ENCODE results near the gene ARHGEF28.

Gene ARHGEF28

DNA sequence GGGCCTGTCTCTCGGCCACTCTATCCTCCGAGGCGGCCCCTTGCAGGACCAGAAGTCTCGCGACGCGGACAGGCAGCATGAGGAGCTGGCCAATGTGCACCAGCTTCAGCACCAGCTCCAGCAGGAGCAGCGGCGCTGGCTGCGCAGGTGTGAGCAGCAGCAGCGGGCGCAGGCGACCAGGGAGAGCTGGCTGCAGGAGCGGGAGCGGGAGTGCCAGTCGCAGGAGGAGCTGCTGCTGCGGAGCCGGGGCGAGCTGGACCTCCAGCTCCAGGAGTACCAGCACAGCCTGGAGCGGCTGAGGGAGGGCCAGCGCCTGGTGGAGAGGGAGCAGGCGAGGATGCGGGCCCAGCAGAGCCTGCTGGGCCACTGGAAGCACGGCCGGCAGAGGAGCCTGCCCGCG is 283.5 kb downstream of the ARHGEF28 start:
- peaks cover 13% of the 10 kb centered on the region for H3F3A ChIP-seq (ENCODE audit: insufficient read depth, low read length)
- TF ChIP-seq EZH2phosphoT487 (IDR thresholded peaks at IDR 0.05; ENCODE audit: low read length) = no peak
- H3K4me3 ChIP-seq (ENCODE audit: low read length) = no peak overlapping the region
- no peak overlapping the region for H3K27ac ChIP-seq (ENCODE audit: low read length)
- peaks cover 36% of the 10 kb centered on the region for H3K4me1 ChIP-seq (ENCODE audit: low read length)
- H3K4me2 ChIP-seq (ENCODE audit: low read depth, low read length) = no peak overlapping the region
- no peaks in the 10 kb centered on the region for H3K9me2 ChIP-seq (replicated peaks; ENCODE audit: insufficient read depth, low read length)
- no peaks in the 10 kb centered on the region for H4K20me1 ChIP-seq (ENCODE audit: insufficient read depth, low read length)
- H3K79me2 ChIP-seq (ENCODE audit: low read length) = no peaks in the 10 kb centered on the region
- no peak for DNase-seq
- H3K9me3 ChIP-seq (replicated peaks; ENCODE audit: insufficient read depth, low read length) = no peaks in the 10 kb centered on the region
- no peak overlapping the region for H2AFZ ChIP-seq (ENCODE audit: low read length)
- no peaks in the 10 kb centered on the region for H3K27me3 ChIP-seq (replicated peaks; ENCODE audit: insufficient read depth, low read length)
- H3K36me3 ChIP-seq (replicated peaks; ENCODE audit: insufficient read depth, low read length) = no peaks in the 10 kb centered on the region
- no peak overlapping the region for H3K9ac ChIP-seq (ENCODE audit: low read length)

DNA sequence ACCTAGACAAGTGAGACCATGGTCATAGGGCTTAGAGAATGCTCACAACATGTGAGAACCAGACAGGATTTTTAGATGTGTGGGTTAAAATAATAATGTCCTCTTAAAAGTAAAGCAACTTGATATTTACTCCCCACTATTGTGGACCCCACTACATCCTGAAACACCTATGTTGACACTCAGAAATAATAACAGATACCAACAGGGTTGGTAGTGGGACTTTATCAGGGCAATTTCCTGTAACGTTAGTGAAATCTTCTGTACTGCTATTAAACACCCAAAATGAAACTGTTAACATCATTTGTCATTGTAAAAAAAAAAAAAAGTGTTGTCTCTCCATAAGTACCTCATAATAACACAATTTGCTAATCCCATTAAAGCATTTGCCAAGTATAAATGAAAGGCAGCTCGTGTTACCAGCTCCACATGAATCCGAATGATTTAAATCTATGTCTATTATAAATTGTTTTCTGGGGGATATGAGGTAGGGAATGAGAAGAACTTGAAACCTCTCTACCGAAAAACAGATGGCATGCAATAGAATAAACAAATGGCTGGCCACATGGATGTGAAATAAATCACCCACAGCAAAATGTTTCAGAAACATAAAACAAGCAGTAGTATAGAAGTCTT is 285.9 kb downstream of the ARHGEF28 start:
- peak overlapping the region; percentile 31; the same call in 1 of the 2 replicates for H3K4me3 ChIP-seq (ENCODE audit: low read length)
- H2AFZ ChIP-seq (ENCODE audit: low read length) = 0 out of 2 replicates have a peak overlapping the region, but pooled peaks have one; percentile 21
- DNase-seq = peak; percentile 31
- H3K79me2 ChIP-seq (ENCODE audit: low read length) = no peaks in the 10 kb centered on the region
- peak overlapping the region; percentile 66; the same call in 1 of the 2 replicates for H3K27ac ChIP-seq (ENCODE audit: low read length)
- peak overlapping the region; percentile 16; the same call in 1 of the 2 replicates for H3K9ac ChIP-seq (ENCODE audit: low read length)
- no peaks in the 10 kb centered on the region for H3K36me3 ChIP-seq (replicated peaks; ENCODE audit: insufficient read depth, low read length)
- no peaks in the 10 kb centered on the region for H3K27me3 ChIP-seq (replicated peaks; ENCODE audit: insufficient read depth, low read length)
- H3K9me3 ChIP-seq (replicated peaks; ENCODE audit: insufficient read depth, low read length) = no peaks in the 10 kb centered on the region
- peaks cover 13% of the 10 kb centered on the region for H3F3A ChIP-seq (ENCODE audit: insufficient read depth, low read length)
- TF ChIP-seq EZH2 (optimal IDR thresholded peaks at IDR 0.05; ENCODE audit: low read depth, low read length) (no peak), EZH2phosphoT487 (IDR thresholded peaks at IDR 0.05; ENCODE audit: low read length) (no peak)
- TF ChIP-seq, protein P1, sequence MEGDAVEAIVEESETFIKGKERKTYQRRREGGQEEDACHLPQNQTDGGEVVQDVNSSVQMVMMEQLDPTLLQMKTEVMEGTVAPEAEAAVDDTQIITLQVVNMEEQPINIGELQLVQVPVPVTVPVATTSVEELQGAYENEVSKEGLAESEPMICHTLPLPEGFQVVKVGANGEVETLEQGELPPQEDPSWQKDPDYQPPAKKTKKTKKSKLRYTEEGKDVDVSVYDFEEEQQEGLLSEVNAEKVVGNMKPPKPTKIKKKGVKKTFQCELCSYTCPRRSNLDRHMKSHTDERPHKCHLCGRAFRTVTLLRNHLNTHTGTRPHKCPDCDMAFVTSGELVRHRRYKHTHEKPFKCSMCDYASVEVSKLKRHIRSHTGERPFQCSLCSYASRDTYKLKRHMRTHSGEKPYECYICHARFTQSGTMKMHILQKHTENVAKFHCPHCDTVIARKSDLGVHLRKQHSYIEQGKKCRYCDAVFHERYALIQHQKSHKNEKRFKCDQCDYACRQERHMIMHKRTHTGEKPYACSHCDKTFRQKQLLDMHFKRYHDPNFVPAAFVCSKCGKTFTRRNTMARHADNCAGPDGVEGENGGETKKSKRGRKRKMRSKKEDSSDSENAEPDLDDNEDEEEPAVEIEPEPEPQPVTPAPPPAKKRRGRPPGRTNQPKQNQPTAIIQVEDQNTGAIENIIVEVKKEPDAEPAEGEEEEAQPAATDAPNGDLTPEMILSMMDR (IDR thresholded peaks at IDR 0.05; ENCODE audit: low read length) = no peak
- H3K4me1 ChIP-seq (ENCODE audit: low read length) = peaks cover 36% of the 10 kb centered on the region
- no peaks in the 10 kb centered on the region for H3K9me2 ChIP-seq (replicated peaks; ENCODE audit: insufficient read depth, low read length)
- no peaks in the 10 kb centered on the region for H4K20me1 ChIP-seq (ENCODE audit: insufficient read depth, low read length)
- peak overlapping the region; percentile 71 for H3K4me2 ChIP-seq (ENCODE audit: low read depth, low read length)

GRCh38 chr5:73912821-73913271 is 286.9 kb downstream of the ARHGEF28 start:
- Histone ChIP-seq H4K20me1 (ENCODE audit: insufficient read depth, low read length) (no peaks in the 10 kb centered on the region), H3K4me2 (ENCODE audit: low read depth, low read length) (peak overlapping the region; percentile 71), H3F3A (ENCODE audit: insufficient read depth, low read length) (peaks cover 13% of the 10 kb centered on the region), H3K9me3 (replicated peaks; ENCODE audit: insufficient read depth, low read length) (no peaks in the 10 kb centered on the region), H3K36me3 (replicated peaks; ENCODE audit: insufficient read depth, low read length) (no peaks in the 10 kb centered on the region), H2AFZ (ENCODE audit: low read length) (peak overlapping the region; percentile 41), H3K27me3 (replicated peaks; ENCODE audit: insufficient read depth, low read length) (no peaks in the 10 kb centered on the region), H3K4me1 (ENCODE audit: low read length) (peaks cover 29% of the 10 kb centered on the region), H3K79me2 (ENCODE audit: low read length) (no peaks in the 10 kb centered on the region), H3K27ac (ENCODE audit: low read length) (peak overlapping the region; percentile 66; the same call in 1 of the 2 replicates), H3K9ac (ENCODE audit: low read length) (no peak overlapping the region), H3K9me2 (replicated peaks; ENCODE audit: insufficient read depth, low read length) (no peaks in the 10 kb centered on the region), H3K4me3 (ENCODE audit: low read length) (no peak overlapping the region)
- DNase-seq = peak; percentile 82
- TF ChIP-seq EZH2 (optimal IDR thresholded peaks at IDR 0.05; ENCODE audit: low read depth, low read length) = no peak
- TF ChIP-seq EZH2phosphoT487 (IDR thresholded peaks at IDR 0.05; ENCODE audit: low read length) = no peak
- TF ChIP-seq, protein P1 (IDR thresholded peaks at IDR 0.05; ENCODE audit: low read length) = no peak

DNA sequence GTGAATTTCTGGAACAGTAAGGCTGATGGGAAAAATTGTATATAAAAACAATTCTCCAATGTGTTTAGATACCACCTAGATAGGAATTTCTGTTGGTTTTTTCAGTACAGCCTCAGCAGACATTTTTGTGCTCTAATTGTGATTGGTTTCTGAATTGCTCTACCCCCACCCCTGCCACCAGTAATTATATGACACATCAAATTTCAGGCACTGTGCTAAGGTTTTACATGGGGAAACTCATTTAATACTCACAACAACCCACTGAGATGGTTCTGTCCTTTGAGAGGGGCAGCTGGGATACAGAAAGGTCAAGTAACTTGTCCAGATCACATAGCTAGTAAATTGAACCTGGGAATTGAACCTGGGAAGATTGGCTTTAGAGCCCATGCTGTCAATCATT is 288.0 kb downstream of the ARHGEF28 start:
- H3K4me2 ChIP-seq (ENCODE audit: low read depth, low read length) = no peak overlapping the region
- no peak for DNase-seq
- H3K9me3 ChIP-seq (replicated peaks; ENCODE audit: insufficient read depth, low read length) = no peaks in the 10 kb centered on the region
- peaks cover 29% of the 10 kb centered on the region for H3K4me1 ChIP-seq (ENCODE audit: low read length)
- no peaks in the 10 kb centered on the region for H4K20me1 ChIP-seq (ENCODE audit: insufficient read depth, low read length)
- H2AFZ ChIP-seq (ENCODE audit: low read length) = no peak overlapping the region
- H3K27ac ChIP-seq (ENCODE audit: low read length) = no peak overlapping the region
- H3K79me2 ChIP-seq (ENCODE audit: low read length) = no peaks in the 10 kb centered on the region
- H3K4me3 ChIP-seq (ENCODE audit: low read length) = no peak overlapping the region
- H3K9ac ChIP-seq (ENCODE audit: low read length) = no peak overlapping the region
- peaks cover 13% of the 10 kb centered on the region for H3F3A ChIP-seq (ENCODE audit: insufficient read depth, low read length)
- H3K36me3 ChIP-seq (replicated peaks; ENCODE audit: insufficient read depth, low read length) = no peaks in the 10 kb centered on the region
- no peaks in the 10 kb centered on the region for H3K9me2 ChIP-seq (replicated peaks; ENCODE audit: insufficient read depth, low read length)
- no peaks in the 10 kb centered on the region for H3K27me3 ChIP-seq (replicated peaks; ENCODE audit: insufficient read depth, low read length)
- TF ChIP-seq, protein P1 (IDR thresholded peaks at IDR 0.05; ENCODE audit: low read length) = no peak
- TF ChIP-seq EZH2 (optimal IDR thresholded peaks at IDR 0.05; ENCODE audit: low read depth, low read length) (no peak), EZH2phosphoT487 (IDR thresholded peaks at IDR 0.05; ENCODE audit: low read length) (no peak)
